ENCODE data around the gene IFNA5. TPM values are rescaled to one million over a fixed set of nuclear protein-coding genes. Genes with fewer than 3 reads are reported as not detected.

IFNA5 gene
- total and polyA plus RNA-seq, 2 of the 4 experiments (the other 2 are of a cell fraction), result not detected

- Histone ChIP-seq H3K36me3 (ENCODE audit: control insufficient read depth, insufficient read depth, low read length) (no peaks in the 10 kb centered on the region), H3K4me1 (ENCODE audit: control insufficient read depth, insufficient read depth, low read length) (no peaks in the 10 kb centered on the region), H2BK15ac (ENCODE audit: low read depth, low read length) (no peak overlapping the region), H4K91ac (ENCODE audit: insufficient read depth, low read depth, low read length) (no peak overlapping the region), H2BK120ac (ENCODE audit: low read depth, low read length) (no peak overlapping the region), H3K9me3 (ENCODE audit: control insufficient read depth, insufficient read depth, low read length) (no peaks in the 10 kb centered on the region), H2AFZ (replicated peaks; ENCODE audit: low read length, poor library complexity) (no peak overlapping the region), H3K4ac (ENCODE audit: low read depth, low read length) (no peak overlapping the region), H3K79me1 (ENCODE audit: low read depth in 1 of 2, low read length in 2 of 2) (no peaks in the 10 kb centered on the region), H3K4me3 (ENCODE audit: insufficient read depth, low read depth, low read length) (no peak overlapping the region), H3K9me1 (ENCODE audit: insufficient read depth, low read length) (no peaks in the 10 kb centered on the region), H3K9ac (ENCODE audit: low read depth, low read length) (no peak overlapping the region), H3K4me2 (ENCODE audit: low read depth, low read length) (no peak overlapping the region), H2AK5ac (ENCODE audit: low read depth, low read length) (no peak overlapping the region), H3K56ac (ENCODE audit: extremely low read depth, insufficient read depth, low read length) (no peak overlapping the region), H2BK5ac (ENCODE audit: low read depth, low read length, poor library complexity, severe bottlenecking) (no peak overlapping the region), H2AK9ac (replicated peaks; ENCODE audit: low read depth, low read length, poor library complexity) (no peak overlapping the region), H3K18ac (ENCODE audit: low read depth, low read length) (no peak overlapping the region), H4K8ac (ENCODE audit: low read depth in 2 of 2, low read length in 2 of 2) (no peak overlapping the region), H3K27ac (ENCODE audit: insufficient read depth, low read length) (no peak overlapping the region), H2BK20ac (ENCODE audit: low read depth, low read length) (no peak overlapping the region), H4K20me1 (ENCODE audit: insufficient read depth, low read length) (no peaks in the 10 kb centered on the region), H3K14ac (replicated peaks; ENCODE audit: low read depth, low read length) (no peak overlapping the region), H3K27me3 (ENCODE audit: control insufficient read depth, insufficient read depth, low read length) (peaks cover 3% of the 10 kb centered on the region; the same call in 1 of the 2 replicates), H3K23ac (ENCODE audit: low read depth, low read length) (no peak overlapping the region), H4K5ac (ENCODE audit: low read depth, low read length) (no peak overlapping the region)
- intact Hi-C loops (cut with micrococcal nuclease) (no loop called here), dilution Hi-C loops (cut with HindIII; ENCODE audit: low sequenced_read_pairs, unreplicated experiment) (no loop called here), in situ Hi-C loops (cut with MboI; ENCODE audit: low sequenced_read_pairs) (no loop called here)
- CTCF ChIA-PET, result no interaction called here
- no peak for ATAC-seq (ENCODE audit: low read depth)
- TF ChIP-seq CEBPB (IDR thresholded peaks at IDR 0.05; ENCODE audit: low read depth, low read length) (no peak), BHLHE40 (IDR thresholded peaks at IDR 0.05; ENCODE audit: low read depth, low read length) (no peak), ELK1 (IDR thresholded peaks at IDR 0.05; ENCODE audit: borderline replicate concordance, low read depth, low read length) (no peak)
- DNase-seq, result no peak
- POLR2A ChIA-PET (ENCODE audit: unreplicated experiment), result no interaction called here
- no TSS peak for BruUV-seq (replicated peaks)
- WGBS, 2 experiments (ENCODE audit: extremely low coverage in 2 of 2, insufficient read length in 1 of 2), result no CpG with 5 or more reads among the region's 2 CpGs
Measured at GRCh38 chr9:21289848-21290247, 15.3 kb downstream of the IFNA5 start.

Data from IMR-90 (cell line).